HG02981 (cell line): ENCODE measurements around the gene MEF2D.

ENCODE experiments used
- ATAC-seq: cut with Tn5 transposase; IDR thresholded peaks from one replicate; pipeline ENCODE4 v1.9.1; 2021; ENCODE audit warnings: mild to moderate bottlenecking, moderate library complexity; ENCODE audit not compliant: unreplicated experiment

The MEF2D gene

DNA sequence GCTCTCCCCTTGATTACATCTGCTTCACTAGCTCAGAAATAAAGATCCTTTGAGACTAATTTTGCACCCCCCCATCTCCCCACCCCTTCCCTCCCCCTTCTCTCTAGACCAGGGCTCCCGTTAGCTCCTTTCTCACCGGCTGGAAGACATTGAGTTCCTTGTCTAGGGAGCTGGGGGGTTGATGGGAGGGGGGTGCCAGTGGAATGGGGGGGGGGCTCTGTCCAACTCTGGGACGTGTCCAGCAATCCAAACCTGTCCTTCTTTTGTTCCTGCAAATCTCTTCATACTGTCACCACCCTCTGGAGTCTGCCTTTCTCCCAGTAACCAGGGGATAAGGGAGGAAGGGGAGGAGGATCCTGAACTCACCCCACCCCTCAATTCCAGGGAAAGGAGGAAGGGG lies 69.7 kb downstream of the MEF2D start:
- ATAC-seq = no peak

DNA sequence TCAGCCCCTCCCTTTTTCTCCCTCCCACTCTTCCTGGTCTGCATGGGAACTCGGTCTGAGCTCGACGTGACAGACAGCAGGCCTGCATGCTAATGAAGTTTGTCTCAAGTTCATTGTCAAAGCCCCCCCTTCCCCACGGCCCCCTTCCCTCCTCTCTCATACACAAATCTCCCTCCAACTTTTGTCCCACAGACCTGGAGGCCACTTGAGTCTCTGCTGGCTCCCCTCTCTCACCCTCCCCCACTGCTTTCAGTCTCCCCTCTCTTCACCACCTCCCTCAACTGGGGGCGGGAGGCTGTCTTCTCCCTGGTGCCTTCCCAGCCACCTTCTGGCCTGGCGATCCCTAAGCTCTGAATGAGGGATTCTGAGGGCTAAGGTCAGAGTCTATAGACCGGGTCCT lies 70.3 kb downstream of the MEF2D start:
- no peak for ATAC-seq

DNA sequence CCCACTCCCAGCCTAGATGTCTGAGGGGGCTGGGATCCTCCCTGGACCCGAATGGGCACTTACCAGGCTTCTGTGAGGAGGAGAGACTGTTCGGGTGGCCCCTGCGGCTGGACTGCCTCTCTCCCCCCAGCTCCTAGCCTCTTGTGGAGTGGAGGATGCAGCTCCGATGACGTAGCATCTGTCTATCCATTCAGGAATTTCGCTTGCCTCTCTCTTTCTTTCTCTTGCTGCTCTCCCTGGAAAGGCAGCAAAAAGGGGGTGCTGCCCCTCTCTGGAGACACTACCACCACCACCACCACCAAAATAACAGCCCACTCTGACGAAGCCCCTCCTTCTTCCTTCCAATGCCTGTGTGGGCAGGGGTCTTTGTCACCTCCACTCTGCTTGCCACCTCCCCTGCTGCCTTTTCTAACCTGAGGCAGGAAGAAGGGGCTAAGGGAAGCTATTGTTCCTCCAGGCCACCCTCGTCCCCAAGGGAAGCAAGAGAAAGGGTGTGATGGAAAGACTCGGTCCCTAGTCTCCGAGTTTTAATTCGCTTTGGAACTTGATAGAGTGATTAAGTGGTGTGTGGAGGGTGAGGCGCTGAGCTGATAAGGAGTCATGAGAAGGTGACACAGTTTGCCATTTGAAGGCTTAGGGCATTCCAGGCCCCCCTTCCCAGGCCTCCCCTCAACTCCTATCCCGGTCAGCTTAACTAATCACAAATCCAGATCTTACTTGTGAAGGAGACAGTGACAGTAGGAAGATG lies 71.1 kb downstream of the MEF2D start:
- no peak for ATAC-seq

DNA sequence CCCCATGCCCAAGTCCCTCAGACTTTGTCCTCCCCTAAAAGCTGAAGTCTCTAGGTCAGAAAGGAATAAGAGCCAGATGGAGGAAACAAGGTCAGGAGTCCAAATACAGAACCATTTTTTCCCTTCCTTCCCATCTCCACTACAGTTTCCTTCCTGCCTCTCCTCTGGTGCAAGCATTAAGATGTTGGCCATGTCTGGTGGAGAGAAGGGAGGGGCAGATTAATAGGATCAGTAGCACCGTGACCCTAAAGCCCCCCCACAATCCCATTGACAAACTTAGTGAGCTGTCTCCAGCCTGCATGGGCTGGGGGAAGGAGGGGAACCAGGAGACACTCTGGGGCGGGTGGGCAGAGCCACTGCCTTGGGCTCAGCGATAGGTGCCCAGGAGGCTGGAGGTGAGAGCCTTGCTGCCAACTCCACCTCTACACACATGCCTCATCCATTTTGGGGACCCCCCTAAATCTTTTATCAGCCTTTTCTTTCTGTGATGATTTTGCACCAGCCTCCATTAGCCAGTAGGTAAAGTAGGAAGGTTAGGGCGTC lies 71.8 kb downstream of the MEF2D start:
- ATAC-seq = no peak

DNA sequence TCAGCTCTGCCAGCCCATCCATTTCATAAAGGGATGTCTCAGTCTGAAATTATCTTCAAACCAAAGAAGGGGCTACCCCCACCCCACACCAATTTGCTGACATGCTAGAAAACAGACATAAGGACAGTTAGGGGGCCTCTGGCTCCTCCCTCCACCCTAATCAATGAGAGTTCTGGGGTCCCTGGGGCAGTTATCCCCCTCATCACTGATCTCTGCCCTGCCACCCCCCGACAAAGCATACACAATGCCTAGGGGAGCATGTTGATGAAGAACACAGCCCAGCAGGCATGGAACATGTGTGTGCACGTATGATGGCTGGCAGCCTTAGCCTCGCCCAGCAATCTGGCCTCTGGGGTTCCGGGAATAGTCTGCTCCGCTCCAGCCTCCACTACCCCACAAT lies 72.6 kb downstream of the MEF2D start:
- ATAC-seq = no peak

DNA sequence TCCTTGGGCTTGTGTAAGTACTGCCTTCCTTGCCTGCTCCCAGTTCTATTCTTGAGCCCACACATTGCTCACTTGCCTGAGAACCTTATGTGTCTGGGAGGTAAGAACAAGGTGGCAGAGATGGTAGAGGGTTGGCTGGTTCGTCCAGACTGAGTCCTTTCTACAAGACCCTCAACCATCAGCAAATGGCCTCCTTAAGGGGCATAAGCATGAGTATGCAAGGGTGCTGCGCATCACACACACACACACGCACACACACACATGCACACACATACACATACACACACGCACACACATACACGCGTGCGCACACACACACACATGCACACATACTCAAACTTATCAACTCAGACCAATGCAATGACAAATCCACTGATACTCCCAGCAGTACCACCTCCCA lies 74.6 kb downstream of the MEF2D start:
- no peak for ATAC-seq

DNA sequence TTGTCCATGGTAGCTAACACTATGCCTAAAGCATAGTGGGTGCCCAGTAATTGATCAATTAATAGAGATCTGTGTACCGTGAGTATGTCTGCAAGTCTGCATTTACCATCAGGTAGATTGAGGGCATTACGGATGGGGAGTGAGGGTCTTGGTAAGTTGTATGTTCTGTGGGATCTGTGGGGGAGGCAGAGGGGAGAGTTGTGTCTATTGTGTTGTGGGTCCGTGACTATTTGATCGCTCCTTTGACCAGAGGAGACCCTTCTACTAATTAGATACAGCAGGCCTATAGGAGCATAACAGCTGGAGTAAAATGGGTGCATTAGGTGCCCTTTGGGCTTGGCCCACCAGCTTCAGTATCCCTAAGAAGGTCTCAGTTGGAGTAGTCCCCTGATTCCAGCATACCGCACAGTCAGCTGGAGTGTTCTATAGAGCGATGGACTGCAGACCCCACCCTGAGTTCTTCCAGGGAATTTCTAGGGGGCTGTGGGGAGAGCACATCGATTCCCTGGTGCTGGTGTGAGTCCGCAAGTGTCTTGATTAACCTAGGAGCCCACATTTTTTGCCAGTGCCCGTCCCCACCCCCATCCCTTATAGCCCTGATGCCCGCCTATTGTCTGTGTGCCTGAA lies 75.7 kb downstream of the MEF2D start:
- ATAC-seq = no peak

DNA sequence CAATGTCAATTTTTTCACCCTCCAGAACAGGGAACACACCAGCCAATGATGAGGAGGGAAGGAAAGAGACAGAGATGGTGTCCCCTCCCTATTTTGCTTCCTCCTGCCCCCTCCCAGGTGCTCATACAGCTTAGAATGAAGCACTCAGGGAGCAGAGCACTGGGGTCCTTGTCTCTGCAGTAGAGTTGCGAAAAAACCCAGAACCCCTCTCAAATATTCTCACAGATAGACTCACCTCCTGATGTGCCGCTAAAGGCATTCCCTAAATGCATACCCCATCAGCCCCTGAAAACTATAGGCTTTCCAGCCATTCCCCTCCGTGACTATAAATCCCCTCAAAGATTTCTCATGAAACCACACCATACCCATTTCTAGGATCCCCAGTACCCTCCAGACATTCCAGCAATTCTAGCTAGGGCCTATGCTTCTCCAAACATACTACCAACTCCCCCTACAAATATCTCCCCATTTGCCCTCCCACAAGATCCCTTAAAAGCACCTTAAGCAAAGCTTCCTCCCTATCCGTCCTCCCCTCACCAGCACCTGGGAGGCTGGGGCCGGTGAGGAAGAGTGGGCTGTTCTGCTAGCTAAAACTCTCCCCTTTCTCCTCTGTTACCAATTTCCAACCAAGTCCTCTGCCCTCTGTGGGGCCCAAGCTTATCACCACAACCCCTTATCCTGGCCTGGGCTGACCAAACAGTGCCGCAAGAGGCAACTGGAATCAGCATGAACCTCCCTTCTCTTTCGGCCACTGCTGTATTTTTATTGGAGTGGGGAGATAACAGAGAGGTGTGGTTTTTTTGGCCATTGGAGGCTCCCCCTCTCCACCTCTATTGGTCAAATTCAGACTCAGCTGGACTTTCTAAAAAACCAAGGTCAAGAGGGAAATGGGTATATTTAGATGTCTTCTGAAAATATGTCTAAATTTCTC lies 76.9 kb downstream of the MEF2D start:
- no peak for ATAC-seq

DNA sequence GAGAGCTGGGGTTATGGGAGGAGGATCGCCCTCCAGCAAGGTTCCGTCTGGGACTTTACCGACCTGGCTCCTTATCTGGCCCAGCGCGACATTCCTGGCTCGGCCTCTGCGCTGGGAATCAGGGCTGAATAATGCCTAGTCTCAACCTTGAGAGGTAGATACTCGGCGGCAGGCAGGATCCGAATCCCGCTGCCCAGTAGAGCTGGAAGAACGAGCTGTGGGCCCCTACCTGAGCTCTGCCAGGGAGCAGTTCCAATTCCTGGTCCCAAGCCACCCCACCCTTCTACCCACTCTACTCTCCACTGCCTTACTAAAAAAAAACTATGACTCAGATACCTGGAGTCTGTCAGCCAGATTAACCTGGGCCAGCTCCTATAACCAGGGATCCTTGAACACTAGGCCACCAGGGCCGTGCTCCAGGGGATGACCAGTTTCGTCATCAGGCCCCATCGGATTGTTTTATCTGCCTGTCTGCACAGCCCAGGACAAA lies 77.9 kb downstream of the MEF2D start:
- ATAC-seq = no peak

DNA sequence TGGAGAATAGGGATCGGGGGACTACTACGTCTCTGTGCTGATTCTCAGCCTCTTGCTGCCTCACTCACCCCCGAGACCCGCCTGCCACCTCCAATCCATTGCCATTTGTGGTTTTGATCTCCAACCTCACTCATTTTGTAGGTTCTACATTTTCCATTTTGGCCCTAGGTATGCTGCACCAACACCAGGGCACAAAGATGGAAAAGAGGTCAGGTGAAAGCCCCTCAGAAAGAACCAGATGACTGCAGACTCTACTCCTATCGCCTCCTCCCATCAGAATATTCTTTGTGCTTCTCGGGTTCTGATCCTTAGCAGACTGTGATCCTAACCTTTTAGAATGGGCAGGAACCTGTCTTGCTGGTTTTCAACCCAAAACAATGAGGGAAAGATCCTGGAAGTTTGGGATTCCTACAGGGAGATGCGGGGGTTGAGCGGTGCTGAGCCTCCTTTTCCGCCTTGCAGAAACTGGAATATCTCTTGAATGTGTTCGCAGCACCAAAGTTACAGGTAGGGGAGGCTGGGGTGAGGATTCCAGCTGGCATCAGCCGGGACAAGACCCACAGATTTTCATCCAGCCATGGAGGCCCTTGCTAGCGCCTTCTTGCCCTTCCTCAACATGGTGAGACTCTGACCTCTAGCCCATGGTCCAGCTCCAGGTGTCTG lies 78.5 kb downstream of the MEF2D start:
- ATAC-seq = no peak

DNA sequence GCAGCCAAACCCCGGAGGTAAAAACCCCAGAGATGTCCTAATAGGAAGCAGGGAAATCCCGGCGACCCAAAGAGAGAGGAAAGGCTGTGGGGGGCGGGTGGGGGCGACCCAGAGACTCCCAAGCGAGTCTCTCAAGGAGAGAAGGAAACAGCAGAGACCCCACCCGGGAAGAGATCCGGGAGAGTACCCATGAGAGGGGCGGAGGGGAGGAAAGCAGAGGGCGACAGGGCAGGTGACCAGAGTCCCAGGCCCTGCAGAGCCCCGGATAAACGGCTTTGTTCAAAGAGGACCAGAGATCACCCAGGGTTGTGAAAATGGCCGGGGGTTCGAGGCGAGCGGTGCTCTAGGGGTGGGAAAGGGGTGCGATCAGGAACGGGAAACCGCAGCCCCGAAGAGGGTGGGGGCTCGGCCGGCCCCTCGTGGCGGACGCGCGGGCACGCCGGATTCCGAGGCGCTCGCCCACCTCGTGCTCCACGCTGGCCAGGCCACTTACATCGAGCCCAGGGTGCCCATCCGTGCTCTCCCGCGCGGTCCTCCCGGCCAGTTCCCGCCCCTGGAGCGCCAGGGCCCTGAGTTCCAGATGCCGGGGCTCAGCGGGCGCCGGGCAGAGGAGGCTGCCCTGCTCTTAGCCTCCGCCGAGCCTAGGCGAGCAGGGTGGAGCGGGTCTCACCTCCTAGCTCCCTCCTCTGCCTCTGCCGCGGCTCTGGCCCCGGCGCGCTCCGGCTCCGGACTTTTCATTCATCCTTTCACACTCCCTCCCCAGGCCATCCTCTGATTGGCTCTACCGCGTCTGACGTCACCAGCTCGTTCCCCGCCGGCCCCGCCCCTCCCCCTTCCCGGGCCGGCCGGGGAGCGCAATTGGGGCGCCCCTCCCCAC lies 79.3 kb downstream of the MEF2D start:
- peak; percentile 83 for ATAC-seq

DNA sequence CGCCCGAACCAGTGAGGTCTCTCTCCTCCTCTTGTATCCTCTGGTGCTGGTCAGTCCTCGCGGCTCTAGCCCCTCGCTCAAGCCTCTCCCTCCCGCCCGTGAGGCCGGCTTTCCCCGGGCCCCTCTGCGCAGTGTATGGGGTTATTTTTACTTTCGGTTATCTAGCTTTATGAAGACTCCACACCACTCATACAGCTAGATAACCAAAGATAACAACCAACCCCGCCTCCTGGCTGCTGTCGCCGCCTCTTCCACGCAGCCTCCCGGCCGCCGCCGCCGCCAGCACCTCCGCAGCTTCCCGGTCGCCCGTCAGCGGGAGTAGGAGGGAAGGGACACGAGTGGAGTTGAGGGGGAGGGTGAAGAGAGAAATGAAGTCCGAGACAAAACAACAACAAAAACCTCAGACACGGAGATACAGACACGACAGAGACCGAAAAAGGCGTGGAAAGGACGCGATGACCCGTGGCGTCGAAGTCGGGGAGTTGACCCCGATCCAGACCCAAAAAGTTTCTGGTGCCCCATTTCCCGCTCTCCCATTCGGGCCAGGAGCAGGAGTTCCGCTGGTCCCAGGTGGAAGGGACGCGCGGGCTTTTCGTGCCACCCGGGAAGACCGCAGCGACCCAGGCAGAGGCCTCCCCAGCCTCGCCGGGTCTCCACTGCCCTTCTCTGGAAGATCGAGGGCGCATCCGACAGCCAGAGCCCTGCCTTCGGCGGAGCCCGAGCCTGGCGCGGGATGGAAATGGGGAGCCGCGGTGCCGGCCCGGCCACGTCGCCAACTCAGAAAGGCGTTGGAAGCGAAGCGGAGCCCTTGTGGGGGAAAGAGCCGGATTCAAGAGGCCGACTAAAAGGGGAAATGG lies 80.1 kb downstream of the MEF2D start:
- no peak for ATAC-seq

DNA sequence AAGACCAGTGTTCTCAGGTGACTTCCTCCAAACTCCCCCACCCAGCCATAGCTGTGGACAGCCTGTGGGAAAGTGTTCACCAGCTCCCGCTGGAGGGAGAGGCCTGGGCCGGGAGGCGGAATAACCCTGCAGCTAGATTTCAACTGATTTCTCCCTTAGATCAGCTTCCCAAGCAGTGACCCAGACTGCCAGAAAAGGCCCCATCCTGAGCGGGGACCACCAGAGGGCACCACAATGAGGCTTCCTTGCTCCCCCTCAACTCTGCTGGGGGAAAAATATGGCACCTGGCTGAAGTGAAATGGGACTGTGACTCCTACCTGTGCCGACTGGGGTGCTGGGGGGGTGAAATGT lies 80.7 kb downstream of the MEF2D start:
- ATAC-seq = no peak

DNA sequence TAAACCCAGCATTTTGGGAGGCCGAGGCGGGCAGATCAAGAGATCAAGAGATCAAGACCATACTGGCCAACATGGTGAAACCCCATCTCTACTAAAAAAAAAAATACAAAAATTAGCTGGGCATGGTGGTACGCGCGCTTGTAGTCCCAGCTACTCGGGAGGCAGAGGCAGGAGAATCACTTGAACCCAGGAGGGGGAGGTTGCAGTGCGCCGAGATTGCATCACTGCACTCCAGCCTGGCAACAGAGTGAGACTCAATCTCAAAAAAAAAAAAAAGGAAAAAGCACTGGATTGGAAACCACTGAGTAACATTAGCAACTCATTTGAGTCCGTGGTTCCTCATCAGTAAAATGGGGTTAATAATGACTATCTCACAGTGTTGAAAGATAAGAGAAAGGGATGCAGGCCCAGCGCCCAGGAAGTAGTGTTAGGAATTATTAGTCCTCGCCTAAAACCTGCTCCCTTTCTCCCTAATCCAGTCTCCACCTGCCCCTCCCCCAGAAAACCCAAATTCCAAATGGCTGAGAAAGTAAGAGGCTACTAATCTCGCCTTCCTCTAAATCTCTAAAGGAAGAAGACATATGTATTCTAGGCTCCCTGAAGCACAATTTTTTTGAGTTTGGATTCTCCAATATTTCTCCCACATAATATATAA lies 82.0 kb downstream of the MEF2D start:
- no peak for ATAC-seq

DNA sequence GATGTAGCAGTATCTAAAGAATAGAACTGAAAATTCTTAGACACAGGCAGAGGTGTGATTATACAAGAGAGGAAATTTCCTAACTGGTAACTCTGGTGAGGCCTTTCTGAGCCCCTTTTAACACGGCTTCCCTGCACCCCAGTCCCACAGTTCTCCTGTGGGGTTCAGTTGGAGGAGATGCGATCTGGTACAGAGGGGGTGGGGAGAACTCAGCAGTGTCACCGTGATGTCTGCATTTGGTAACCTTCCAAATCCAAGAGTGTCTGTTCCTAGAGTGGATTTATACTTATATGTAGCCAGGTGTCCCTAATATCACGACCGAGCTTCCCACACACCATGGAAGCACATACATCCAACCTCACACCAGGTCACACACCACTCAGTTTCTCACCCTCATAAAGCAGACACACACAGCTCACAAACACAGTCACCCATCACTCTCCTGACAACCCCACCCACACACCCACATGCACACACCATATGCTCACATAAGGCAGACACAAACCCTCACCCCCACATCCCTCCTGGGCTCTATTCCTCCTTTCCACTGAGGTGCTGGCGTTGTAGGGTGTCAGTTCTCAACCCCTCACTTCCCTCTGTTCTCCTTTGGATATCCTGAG lies 83.1 kb downstream of the MEF2D start:
- ATAC-seq = no peak

DNA sequence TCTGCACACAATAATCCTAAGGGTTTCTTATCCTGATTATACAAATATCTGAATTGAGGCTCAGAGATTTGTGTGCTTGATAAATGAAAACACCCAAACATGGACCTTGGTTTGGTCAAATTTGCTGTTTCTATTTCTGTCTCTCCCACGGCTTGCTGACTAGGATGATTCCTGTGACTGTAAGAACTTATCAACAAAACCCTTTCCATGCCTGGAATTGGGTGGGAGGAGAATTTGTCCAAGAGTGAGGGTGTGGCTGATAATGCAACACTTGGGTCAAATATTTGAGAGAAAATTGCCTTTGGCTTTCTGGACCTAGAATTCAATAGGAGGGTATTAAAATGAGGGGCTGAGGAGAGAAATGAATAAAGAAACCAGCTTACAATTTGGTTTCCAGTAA lies 83.6 kb downstream of the MEF2D start:
- no peak for ATAC-seq

DNA sequence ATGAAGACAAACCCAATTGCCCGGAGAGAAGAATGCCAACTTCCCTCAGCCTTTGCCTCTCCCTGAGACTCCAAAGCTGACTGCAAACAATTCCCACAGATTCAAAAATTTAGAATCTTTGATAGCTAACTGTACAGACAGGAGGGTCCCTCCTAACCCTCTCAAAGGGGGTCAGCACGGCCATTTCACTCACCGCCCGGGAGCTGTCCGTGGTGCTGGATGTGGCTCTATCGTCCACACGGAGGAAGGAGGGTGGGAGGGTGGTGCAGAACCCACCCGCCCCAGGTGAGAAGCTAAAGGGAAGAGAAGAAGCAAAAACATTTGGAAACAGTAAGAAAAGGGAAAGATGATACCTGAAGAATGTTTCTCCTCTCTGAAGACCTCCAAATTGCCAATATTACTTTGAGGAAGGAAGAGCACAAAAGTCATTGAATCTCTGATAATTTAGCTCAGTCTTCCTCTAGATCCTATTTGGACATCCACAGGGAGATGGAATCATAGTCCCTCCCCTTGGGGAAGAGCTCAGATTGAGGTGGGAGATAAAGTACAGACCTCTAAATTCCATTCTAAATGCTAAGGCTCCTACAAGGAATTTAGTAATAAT lies 86.0 kb downstream of the MEF2D start:
- ATAC-seq = no peak
